Measurements from ENCODE around the gene ZNF91. TPM values are rescaled to one million over a fixed set of nuclear protein-coding genes. Genes with fewer than 3 reads are reported as not detected.

The ZNF91 gene
- polyA plus RNA-seq, 1 experiment = 18.7 TPM

GRCh38 chr19:23406091-23406490 is 10.8 kb upstream of the ZNF91 start:
- TF ChIP-seq CTCF (IDR thresholded peaks at IDR 0.05; ENCODE audit: low read depth, low read length) = no peak
- POLR2A ChIA-PET = no interaction called here

DNA sequence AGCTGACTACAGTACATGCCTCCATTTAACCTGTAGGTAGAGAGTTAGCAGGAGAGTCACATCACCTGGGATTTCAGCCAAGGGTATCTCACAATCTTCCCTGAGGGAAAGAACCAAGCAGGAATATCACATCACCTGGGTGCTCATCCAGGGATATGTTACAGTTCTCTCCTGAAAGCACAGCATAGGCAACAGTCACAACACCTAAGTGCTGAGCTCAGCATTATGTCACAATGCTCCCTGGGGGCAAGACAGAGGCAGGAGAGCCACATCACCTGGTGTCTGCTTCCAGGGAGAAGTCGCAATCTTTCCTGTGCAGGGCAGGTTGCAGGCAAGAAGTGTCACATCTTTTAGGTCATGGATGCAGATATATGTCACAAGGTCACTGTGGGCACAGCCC is 9.4 kb upstream of the ZNF91 start:
- POLR2A ChIA-PET = no interaction called here
- Histone ChIP-seq H3K9me3 (ENCODE audit: control insufficient read depth, insufficient read depth, low read length) (peaks cover 26% of the 10 kb centered on the region), H3K4me3 (ENCODE audit: low read depth, low read length) (no peak overlapping the region), H3K27ac (ENCODE audit: low read depth, low read length) (no peak overlapping the region), H3K27me3 (ENCODE audit: control insufficient read depth, insufficient read depth, low read length) (no peaks in the 10 kb centered on the region)
- DNase-seq (ENCODE audit: low read depth, low spot score) = no peak
- CTCF ChIA-PET = no interaction called here
- TF ChIP-seq CTCF (IDR thresholded peaks at IDR 0.05; ENCODE audit: low read depth, low read length) = no peak

More at GRCh38 chr19:23406091-23406490, 10.8 kb upstream of the ZNF91 start:
- Histone ChIP-seq H3K9me3 (ENCODE audit: control insufficient read depth, insufficient read depth, low read length) (peaks cover 30% of the 10 kb centered on the region), H3K4me3 (ENCODE audit: low read depth, low read length) (no peak overlapping the region), H3K27me3 (ENCODE audit: control insufficient read depth, insufficient read depth, low read length) (no peaks in the 10 kb centered on the region), H3K27ac (ENCODE audit: low read depth, low read length) (no peak overlapping the region)
- no peak for DNase-seq (ENCODE audit: low read depth, low spot score)
- CTCF ChIA-PET = no interaction called here

DNA sequence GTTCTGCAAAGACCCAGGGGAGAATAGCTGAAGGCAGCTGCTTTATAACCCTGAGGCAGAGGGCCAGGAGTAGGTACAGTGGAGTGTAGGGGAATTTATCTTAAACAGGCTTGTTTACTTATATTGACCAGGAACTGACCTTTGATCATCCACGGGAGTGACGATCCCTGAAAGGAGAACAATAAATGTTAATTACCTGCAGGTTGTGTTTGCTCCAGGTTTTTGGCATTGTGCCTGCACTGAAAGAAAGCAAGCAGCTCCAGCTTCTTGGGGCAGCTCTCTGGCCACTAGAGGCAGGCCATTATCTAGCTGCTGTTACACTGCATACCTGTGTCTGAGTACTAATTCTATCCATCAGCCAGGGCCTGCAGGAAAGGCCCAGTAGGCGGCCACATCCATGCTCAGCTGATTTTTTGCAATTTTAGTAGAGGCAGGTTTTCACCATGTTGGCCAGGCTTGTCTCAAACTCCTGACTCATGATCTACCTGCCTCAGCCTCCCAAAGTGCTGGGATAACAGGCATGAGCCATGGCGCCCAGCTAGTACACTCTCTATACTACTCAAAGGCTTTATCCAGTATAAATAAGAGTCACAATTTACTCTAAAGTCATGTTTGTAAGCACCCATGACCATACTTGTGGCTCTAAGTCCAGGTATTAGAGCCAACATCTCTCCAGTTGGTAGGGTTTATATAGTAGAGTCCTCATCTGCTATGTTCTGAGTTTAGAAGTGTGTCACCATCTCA is 8.5 kb upstream of the ZNF91 start:
- TF ChIP-seq CTCF (IDR thresholded peaks at IDR 0.05; ENCODE audit: low read depth, low read length) = no peak
- ChIA-PET CTCF (no interaction called here), POLR2A (no interaction called here)
- Histone ChIP-seq H3K27me3 (ENCODE audit: control insufficient read depth, insufficient read depth, low read length) (no peaks in the 10 kb centered on the region), H3K9me3 (ENCODE audit: control insufficient read depth, insufficient read depth, low read length) (peaks cover 18% of the 10 kb centered on the region), H3K4me3 (ENCODE audit: low read depth, low read length) (no peak overlapping the region), H3K27ac (ENCODE audit: low read depth, low read length) (no peak overlapping the region)
- DNase-seq (ENCODE audit: low read depth, low spot score) = no peak

DNA sequence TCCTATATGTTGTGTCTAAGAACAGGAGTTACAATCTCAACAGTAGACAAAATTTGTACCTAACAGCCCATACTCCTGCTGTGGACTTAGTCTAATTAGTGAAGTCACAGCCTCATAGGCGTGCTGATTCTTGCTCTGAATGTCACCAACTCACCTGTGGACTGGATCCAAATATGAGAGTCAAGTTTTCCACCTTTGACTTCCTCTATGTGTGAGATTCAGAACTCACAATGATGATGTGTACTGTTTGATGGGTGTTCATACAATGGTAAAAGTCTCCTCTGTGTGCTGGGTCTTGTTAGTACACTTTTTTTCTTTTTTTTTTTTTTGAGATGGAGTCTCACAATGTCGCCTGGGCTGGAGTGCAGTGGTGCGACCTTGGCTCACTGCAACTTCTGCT is 7.8 kb upstream of the ZNF91 start:
- DNase-seq (ENCODE audit: low read depth, low spot score) = no peak
- H3K4me3 ChIP-seq (ENCODE audit: low read depth, low read length) = no peak overlapping the region
- no peak for TF ChIP-seq CTCF (IDR thresholded peaks at IDR 0.05; ENCODE audit: low read depth, low read length)
- H3K27me3 ChIP-seq (ENCODE audit: control insufficient read depth, insufficient read depth, low read length) = no peaks in the 10 kb centered on the region
- CTCF ChIA-PET = no interaction called here
- POLR2A ChIA-PET = no interaction called here
- peaks cover 15% of the 10 kb centered on the region for H3K9me3 ChIP-seq (ENCODE audit: control insufficient read depth, insufficient read depth, low read length)
- no peak overlapping the region for H3K27ac ChIP-seq (ENCODE audit: low read depth, low read length)

- peaks cover 8% of the 10 kb centered on the region; the same call in 1 of the 2 replicates for H3K9me3 ChIP-seq (ENCODE audit: control insufficient read depth, insufficient read depth, low read length)
- no peak for TF ChIP-seq CTCF (IDR thresholded peaks at IDR 0.05; ENCODE audit: low read depth, low read length)
- H3K27ac ChIP-seq (ENCODE audit: low read depth, low read length) = no peak overlapping the region
- ChIA-PET POLR2A (no interaction called here), CTCF (no interaction called here)
- no peaks in the 10 kb centered on the region for H3K27me3 ChIP-seq (ENCODE audit: control insufficient read depth, insufficient read depth, low read length)
- no peak overlapping the region for H3K4me3 ChIP-seq (ENCODE audit: low read depth, low read length)
- no peak for DNase-seq (ENCODE audit: low read depth, low spot score)
These were observed 7.1 kb upstream of the ZNF91 start for GRCh38 chr19:23402388-23402787.

Data from AG04450 (cell line).